Measurements from ENCODE around the gene CDH23.

DNA sequence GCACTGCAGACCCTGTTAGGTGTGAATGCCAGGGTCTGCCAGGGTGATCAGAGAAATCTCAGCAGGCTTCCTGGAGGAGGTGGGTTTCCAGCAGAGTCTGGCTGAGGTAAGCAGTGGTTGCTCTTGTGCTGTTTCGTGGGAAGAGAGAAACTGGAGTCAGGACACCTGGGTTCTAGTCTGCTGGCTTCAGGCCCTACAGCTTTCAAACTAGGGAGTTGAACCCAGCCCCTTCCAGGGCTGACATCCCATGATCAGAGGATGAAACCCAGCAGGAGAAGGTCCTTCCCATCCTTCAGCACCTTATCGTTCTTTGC lies 116.8 kb downstream of the CDH23 start:
- TF ChIP-seq, protein P1, sequence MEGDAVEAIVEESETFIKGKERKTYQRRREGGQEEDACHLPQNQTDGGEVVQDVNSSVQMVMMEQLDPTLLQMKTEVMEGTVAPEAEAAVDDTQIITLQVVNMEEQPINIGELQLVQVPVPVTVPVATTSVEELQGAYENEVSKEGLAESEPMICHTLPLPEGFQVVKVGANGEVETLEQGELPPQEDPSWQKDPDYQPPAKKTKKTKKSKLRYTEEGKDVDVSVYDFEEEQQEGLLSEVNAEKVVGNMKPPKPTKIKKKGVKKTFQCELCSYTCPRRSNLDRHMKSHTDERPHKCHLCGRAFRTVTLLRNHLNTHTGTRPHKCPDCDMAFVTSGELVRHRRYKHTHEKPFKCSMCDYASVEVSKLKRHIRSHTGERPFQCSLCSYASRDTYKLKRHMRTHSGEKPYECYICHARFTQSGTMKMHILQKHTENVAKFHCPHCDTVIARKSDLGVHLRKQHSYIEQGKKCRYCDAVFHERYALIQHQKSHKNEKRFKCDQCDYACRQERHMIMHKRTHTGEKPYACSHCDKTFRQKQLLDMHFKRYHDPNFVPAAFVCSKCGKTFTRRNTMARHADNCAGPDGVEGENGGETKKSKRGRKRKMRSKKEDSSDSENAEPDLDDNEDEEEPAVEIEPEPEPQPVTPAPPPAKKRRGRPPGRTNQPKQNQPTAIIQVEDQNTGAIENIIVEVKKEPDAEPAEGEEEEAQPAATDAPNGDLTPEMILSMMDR (conservative IDR thresholded peaks at IDR 0.05), result no peak
- TF ChIP-seq EZH2 (IDR thresholded peaks at IDR 0.05; ENCODE audit: low read depth), result no peak
